PFSK-1 (cell line): ENCODE measurements around the gene TTF1.

ENCODE experiments used
- FOXP2 ChIP-seq: optimal IDR thresholded peaks from 2 replicates; pipeline ENCODE3; 2011; ENCODE audit warnings: borderline replicate concordance, control low read depth, inconsistent platforms; ENCODE audit not compliant: insufficient read depth; ENCODE audit errors: extremely low read length, extremely low read depth
- POLR2AphosphoS5 ChIP-seq: IDR thresholded peaks from 2 replicates; pipeline ENCODE4 v1.6.1; 2012; ENCODE audit warnings: low read depth, mild to moderate bottlenecking, control low read depth, low read length, moderate library complexity
- REST ChIP-seq, 2 experiments: IDR thresholded peaks; 2 replicates each; pipeline versions ENCODE4 v1.6.1 to v1.8.0; 2011 to 2012; ENCODE audit warnings: low read depth in 2 of 2, low read length in 2 of 2, control low read depth in 1 of 2, inconsistent platforms in 1 of 2, mild to moderate bottlenecking in 1 of 2, moderate library complexity in 1 of 2; ENCODE audit not compliant: insufficient read depth in 1 of 2
- SIN3A ChIP-seq: IDR thresholded peaks from 2 replicates; pipeline ENCODE4 v1.6.1; 2012; ENCODE audit warnings: mild to moderate bottlenecking, low read length, moderate library complexity, borderline replicate concordance; ENCODE audit not compliant: insufficient read depth
- TAF1 ChIP-seq: IDR thresholded peaks from 2 replicates; pipeline ENCODE4 v1.6.1; 2012; ENCODE audit warnings: low read length, control low read depth, borderline replicate concordance; ENCODE audit not compliant: insufficient read depth

- TF ChIP-seq REST (IDR thresholded peaks at IDR 0.05; ENCODE audit: insufficient read depth in 1 of 2, low read depth in 2 of 2, low read length in 2 of 2) (no peak), TAF1 (no peak), POLR2AphosphoS5 (peak; percentile 72), SIN3A (no peak), FOXP2 (peak; percentile 56)
Measured at GRCh38 chr9:132354637-132355355, 51.8 kb downstream of the TTF1 start, which contains the start of gene SETX.
